ENCODE measurements around the gene KDM2B.

Gene KDM2B

GRCh38 chr12:121430833-121431415 lies 149.9 kb downstream of the KDM2B start:
- DNase-seq (ENCODE audit: low read depth in 2 of 2): no peak

DNA sequence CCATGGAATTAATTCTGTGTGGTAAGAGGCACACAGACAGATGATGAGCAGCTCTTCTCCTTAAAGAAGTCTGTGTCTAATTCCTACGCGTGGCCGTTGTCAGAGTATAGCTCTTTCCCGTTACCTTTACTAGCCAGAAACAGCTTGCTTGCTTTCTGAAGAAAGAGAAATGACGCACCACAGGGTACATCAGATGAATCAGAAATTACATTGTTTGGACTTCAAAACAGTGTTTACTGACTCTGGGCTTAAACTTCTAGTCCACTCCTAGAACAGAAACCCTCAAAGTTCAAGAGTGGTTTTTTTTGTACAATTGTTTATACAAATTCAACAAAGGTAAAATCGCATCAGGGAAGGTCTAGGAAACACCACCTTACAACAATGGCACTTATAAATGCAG lies 151.9 kb downstream of the KDM2B start:
- DNase-seq (ENCODE audit: low read depth in 2 of 2): no peak

GRCh38 chr12:121427556-121428050 lies 153.2 kb downstream of the KDM2B start:
- no peak for DNase-seq (ENCODE audit: low read depth in 2 of 2)

- no peak for DNase-seq (ENCODE audit: low read depth in 2 of 2)
Measured at GRCh38 chr12:121424624-121424975, 156.2 kb downstream of the KDM2B start.

DNA sequence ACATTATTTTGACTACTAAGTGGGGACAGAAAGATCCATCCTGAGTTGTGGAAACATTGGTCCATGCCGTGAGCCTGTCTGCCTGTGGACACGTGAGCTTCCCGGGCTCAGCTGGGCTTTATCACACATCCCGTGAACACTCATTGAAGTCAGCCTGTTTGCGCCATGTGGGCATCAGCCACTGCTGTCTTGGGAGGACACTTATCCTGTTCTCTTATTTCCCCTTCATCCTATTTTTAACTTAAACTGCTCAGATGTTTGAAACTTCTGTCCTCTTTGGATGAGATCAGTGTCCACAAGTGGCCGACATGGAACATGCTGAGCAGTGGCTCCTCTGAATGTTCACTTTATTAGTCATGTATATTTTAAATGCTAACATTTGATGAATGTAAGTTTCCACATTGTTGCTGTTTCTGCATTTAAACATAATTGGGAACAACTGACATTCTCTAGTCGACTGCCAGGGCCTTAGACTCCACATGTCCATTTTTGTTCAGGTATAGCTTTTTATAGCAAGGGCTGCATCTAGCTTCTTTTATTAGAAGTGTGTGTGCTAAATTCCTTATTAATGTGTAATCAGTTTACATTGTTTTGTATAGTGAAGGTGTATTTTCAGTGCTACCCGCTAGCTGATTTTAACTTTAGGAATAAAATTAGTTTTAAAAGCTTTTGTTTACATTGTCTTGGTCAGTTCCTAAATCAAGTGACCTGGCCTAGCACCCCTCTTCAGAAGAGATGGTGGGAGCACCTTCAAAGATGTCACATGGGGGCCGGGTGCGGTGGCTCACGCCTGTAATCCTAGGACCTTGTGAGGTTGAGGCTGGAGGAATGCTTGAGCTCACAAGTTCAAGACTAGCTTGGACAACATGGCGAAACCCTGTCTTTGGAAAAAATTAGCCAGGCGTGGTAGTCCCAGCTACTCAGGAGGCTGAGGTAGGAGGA lies 156.9 kb downstream of the KDM2B start:
- no peak for DNase-seq (ENCODE audit: low read depth in 2 of 2)

GRCh38 chr12:121423253-121423652 lies 157.6 kb downstream of the KDM2B start:
- no peak for DNase-seq (ENCODE audit: low read depth in 2 of 2)

GRCh38 chr12:121420109-121420508 lies 160.7 kb downstream of the KDM2B start:
- no peak for DNase-seq (ENCODE audit: low read depth in 2 of 2)

DNA sequence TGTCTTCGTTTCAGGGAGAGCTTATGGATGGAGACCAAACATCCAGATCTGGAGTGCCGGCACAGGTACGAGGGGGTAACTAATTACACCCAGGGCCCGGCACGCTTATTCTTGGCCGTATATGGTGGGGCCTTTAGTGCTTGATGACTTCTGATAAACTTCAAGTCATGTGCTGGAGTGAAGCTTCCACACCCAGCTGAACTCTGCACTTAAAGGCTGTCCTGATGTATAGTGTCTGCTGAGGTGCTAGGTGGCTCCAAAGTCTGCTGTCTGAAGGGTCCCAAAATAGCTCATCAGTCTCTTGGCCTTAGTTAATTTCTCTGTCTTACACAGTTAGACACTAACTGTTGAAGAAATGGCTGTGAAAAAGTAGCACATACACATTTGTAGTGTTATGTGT lies 163.0 kb downstream of the KDM2B start:
- no peak for DNase-seq (ENCODE audit: low read depth in 2 of 2)

GRCh38 chr12:121413917-121414316 lies 166.9 kb downstream of the KDM2B start:
- DNase-seq (ENCODE audit: low read depth in 2 of 2): no peak

DNA sequence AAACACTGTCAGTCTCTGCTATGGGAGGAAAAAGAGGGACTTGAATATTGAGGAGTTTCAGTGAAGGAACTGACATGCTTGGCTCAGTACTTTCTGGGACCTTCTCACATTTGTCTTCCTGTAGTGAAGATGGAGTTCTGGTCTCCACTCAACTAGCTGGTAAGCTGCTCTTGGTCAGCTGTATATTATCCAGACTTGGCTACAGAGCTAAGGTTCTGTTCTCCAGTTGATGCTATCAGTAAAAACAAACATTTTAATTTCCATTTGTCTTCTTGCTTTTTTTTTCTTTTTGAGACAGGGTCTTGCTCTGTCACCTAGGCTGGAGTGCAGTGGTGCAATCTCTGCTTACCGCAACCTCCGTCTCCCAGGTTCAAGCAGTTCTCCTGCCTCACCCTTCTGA lies 175.6 kb downstream of the KDM2B start:
- no peak for DNase-seq (ENCODE audit: low read depth in 2 of 2)

DNA sequence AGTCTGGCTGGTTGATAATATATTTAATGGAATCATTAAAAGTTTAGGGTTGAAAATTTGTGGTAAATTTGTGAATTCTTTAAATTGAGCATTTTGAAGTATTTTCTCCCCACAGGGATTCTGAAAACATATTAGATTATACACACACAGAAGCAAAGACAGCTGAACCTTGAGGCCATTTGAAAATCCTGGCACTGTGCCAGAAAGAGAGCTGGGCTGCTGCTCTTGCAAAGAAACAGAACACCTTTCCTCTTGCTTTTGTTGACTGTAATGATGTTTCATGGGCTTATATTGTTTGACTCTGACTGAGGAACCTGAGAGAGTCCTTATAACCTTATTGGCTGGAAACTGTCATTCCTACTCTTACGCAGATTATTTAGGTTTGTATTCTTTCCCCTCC lies 176.1 kb downstream of the KDM2B start:
- no peak for DNase-seq (ENCODE audit: low read depth in 2 of 2)

- DNase-seq (ENCODE audit: low read depth in 2 of 2): no peak
Measured at GRCh38 chr12:121403721-121404120, 177.1 kb downstream of the KDM2B start.

DNA sequence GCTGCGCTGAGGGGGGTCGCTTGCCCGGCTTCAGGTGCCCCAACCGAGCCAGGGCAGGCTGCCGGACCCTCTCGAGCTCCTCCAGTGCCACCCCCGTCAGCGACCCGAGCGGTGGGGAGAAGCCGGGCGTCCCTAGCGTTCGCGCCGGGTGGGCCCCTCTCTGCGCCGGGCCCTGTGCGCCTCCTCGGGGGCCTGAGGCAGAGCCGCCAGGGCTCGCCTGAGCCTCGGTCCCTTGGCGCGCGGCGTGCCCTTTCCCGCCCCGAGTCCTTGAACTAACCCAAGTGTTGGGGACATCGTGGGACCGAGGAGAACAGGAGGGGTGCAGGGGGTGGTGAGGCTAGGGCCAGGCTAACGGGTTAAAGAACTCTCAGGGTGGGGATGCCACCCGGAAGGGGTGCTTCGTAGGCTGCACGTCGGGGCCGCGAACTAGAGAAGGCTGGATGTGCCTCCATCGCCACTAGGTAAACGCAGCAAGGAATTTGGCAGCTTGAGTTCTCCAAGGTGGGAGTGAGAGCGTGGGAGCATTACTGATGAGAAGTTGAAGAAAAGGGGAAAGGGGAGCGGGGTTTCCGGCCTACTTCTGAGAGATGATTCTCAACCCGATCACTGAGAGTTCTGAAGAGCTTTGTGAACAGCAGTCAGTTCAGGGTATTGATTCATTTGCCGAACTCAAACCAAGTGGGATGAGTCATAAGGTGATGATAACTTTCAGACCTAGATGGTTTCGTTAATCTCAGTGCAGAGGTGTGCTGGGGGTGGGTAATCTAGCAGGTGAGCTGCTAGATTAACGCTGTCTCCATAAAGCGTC lies 180.3 kb downstream of the KDM2B start:
- peak; percentile 3 to 39 for DNase-seq (ENCODE audit: low read depth in 2 of 2)

GRCh38 chr12:121399391-121400331 lies 181.2 kb downstream of the KDM2B start, which contains the start of gene RNF34:
Gene RNF34, plus strand, starts transcription at chr12:121400118. Its CDS starts 95 bp downstream, at chr12:121400213.
- peak; percentile 91 to 94 for DNase-seq (ENCODE audit: low read depth in 2 of 2)

- DNase-seq (ENCODE audit: low read depth in 2 of 2): no peak
Measured at GRCh38 chr12:121398355-121398754, 182.5 kb downstream of the KDM2B start.

GRCh38 chr12:121397521-121397920 lies 183.3 kb downstream of the KDM2B start:
- no peak for DNase-seq (ENCODE audit: low read depth in 2 of 2)

GRCh38 chr12:121392325-121392716 lies 188.5 kb downstream of the KDM2B start:
- no peak for DNase-seq (ENCODE audit: low read depth in 2 of 2)

GRCh38 chr12:121391619-121392324 lies 189.1 kb downstream of the KDM2B start:
- no peak for DNase-seq (ENCODE audit: low read depth in 2 of 2)

GRCh38 chr12:121390856-121391255 lies 190.0 kb downstream of the KDM2B start:
- no peak for DNase-seq (ENCODE audit: low read depth in 2 of 2)

DNA sequence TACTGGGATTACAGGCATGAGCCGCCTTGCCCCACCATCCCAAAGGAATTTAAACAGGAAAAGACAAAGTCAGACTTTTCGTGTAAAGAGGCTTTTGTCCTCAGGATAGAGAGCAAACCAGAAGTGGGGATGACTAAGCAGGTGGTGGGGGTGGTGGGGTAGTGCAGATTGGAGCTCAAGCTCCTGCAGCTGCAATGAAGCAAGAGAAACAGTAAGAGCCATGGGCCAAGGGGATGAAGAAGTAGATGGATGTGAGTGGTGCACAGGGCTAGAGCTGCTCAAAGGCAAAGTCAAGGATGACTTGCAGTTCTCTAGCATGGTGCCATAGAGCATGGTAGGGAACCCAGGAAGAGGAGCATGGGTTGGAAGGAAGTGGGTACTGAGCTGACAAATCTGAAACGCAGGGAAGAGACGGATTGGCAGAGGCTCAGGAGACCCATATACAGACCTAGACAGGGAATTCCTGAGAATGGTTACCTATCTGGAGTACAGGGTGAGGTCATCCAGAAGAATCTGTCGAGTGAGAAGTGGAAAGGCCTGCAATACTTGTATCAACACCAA lies 192.3 kb downstream of the KDM2B start:
- no peak for DNase-seq (ENCODE audit: low read depth in 2 of 2)
